Measurements from ENCODE around the gene RBBP8NL.

The RBBP8NL gene

DNA sequence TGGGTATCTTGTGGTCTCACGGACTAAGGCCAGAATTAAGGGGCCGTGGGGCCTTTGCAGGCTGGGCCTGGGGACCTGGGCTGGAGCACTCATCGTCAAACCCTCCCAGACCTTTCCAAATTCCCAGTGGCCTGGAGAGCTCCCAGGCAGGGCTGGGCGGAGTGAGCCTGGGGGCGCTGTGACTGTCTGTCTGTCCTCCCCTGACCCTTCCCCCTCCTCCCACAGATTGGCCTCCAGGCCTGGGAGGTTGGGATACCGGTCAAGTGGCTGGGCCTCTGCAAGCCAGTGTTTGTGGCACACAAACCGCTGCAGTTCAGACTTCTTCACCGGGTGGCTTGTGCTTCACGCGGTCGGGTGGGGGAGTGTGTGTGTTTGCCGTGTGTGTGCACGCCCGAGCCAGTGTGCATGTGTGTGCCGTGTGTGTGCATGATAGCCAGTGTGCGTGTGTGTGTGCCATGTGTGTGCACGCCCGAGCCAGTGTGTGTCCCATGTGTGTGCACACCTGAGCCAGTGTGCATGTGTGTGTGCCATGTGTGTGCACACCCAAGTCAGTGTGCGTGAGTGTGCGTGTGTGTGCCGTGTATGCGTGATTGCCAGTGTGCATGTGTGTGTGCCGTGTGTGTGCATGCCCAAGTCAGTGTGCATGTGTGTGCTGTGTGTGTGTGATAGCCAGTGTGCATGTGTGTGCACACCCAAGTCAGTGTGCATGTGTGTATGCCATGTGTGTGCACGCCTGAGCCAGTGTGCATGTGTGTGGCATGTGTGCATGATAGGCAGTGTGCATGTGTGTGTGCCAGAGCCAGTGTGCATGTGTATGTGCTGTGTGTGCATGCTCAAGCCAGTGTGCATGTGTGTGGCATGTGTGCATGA is 6.3 kb downstream of the RBBP8NL start:
- TF ChIP-seq, protein P1, sequence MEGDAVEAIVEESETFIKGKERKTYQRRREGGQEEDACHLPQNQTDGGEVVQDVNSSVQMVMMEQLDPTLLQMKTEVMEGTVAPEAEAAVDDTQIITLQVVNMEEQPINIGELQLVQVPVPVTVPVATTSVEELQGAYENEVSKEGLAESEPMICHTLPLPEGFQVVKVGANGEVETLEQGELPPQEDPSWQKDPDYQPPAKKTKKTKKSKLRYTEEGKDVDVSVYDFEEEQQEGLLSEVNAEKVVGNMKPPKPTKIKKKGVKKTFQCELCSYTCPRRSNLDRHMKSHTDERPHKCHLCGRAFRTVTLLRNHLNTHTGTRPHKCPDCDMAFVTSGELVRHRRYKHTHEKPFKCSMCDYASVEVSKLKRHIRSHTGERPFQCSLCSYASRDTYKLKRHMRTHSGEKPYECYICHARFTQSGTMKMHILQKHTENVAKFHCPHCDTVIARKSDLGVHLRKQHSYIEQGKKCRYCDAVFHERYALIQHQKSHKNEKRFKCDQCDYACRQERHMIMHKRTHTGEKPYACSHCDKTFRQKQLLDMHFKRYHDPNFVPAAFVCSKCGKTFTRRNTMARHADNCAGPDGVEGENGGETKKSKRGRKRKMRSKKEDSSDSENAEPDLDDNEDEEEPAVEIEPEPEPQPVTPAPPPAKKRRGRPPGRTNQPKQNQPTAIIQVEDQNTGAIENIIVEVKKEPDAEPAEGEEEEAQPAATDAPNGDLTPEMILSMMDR (IDR thresholded peaks at IDR 0.05), result no peak

DNA sequence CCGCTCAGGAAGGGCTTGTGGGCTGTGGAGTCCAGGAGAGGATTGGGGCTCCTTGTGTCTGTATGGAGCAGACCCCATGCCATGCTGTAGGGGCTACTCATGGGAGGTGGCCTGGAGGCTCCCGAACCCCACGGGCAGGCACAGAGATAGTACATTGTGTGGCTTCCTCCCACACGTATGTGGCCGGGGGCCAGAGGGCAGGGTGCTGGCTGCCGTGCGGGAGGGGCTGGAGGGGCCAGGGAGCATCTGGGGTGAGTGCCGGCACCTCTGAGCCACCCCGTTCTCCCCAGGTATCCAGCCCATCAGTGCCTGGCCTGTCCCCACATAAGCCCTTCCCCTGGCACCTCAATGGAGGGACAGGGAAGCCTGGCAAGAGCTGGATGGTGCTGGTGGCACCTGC is 7.6 kb downstream of the RBBP8NL start:
- TF ChIP-seq, protein P1 (IDR thresholded peaks at IDR 0.05), result no peak

DNA sequence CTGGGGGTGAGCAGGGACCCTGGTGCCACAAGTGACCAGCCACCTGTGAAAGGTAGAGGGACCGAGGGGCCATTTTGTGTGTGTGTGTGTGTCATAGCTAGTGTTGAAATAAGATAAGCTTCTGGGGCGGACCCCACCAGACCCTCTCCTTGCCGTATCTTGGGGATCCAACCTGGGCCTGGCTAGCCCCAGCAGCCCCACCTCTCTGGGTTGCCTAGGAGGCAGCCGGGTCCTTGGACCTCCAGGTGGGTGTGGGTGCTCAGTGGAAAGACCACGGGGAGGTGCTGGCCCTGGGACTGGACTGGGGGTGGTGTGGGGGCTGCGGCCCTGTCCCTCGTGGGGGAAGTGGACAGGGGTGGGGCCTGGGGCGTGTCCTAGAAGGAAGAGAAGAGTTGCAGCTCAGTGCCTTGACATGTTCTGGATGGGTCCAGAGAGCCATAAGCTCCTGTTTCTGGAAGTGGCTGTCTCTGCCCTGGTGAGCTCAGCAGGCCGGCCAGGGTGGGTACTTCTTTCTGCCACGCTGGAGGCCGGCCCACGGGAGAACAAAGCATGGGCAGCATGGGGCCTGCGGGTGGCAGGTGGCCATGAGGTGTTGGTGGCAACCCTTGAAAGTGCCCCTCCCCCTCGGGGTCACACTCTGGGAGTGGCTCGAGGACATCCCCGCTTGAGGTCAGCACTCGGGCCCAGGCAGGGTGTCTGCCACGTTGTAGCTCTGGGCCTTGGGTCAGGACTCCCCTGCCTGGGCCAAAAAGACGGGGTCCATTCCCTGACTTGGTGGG is 8.4 kb downstream of the RBBP8NL start:
- TF ChIP-seq, protein P1 (IDR thresholded peaks at IDR 0.05), result no peak

- TF ChIP-seq, protein P1 (IDR thresholded peaks at IDR 0.05), result no peak
These were observed 9.2 kb downstream of the RBBP8NL start for GRCh38 chr20:62417981-62418708.

DNA sequence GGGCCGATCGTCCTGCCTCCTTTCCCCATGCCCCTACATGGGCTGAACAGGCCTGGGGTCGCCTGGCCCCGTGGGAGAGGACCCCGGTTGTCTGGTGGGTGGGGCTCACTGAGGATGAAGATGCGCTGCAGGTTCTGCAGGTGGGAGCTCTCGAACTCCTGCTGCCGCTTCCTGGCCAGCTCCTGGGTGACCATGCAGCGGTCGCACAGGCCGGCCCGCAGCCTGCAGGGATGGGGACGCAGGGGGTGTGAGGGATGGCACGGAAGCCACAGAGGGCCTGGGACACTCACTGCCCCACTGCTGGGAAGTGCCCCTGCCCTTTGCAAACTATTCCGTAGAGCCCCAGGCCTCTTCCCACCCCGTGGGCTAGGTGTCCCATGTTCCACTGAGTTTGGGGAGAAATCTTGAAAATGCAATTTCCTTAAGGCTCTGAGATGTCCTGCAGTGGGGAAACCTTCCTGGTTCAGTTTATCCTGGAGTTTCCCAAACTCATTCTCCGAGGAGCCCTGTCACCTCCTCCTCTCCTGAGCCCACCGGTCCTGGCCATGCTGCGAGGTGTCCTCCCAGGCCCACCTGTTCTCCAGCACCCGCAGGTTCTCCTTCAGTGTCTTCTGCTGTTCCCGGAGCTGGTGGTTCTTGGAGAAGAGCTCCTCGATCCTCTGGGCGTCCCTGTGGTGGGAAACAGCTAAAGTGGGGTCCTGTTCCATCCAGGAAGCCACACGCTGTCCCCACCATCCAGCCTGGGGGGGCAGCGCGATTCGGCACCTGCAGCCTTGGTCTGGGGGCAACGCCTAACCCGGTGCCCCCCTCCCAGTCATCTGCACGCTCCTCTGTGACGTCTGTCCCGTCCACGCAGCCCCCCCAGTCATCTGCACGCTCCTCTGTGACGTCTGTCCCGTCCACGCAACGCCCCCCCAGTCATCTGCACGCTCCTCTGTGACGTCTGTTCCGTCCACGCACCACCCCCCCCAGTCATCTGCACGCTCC is 10.4 kb downstream of the RBBP8NL start:
- TF ChIP-seq, protein P1 (IDR thresholded peaks at IDR 0.05), result no peak

GRCh38 chr20:62415354-62416111 is 11.8 kb downstream of the RBBP8NL start:
- TF ChIP-seq, protein P1 (IDR thresholded peaks at IDR 0.05), result no peak

Measured in LNCAP (cell line).